Measurements from ENCODE around the gene PARN. TPM values are rescaled to one million over a fixed set of nuclear protein-coding genes. Genes with fewer than 3 reads are reported as not detected.
"Not testable (repeated sequence)": the region's sequence is repeated elsewhere in the genome, so short reads cannot be mapped to it uniquely, and the experiment has no call there.

PARN gene
- total and polyA plus RNA-seq, 9 of the 15 experiments (the other 6 are each of a cell fraction or from before 2014, with no cell fraction given): 9.6 to 51.3 (median 40.4) TPM

GRCh38 chr16:14434860-14435259 is 195.2 kb downstream of the PARN start:
- Histone ChIP-seq H3K27me3 (ENCODE audit: control insufficient read depth in 2 of 2, insufficient read depth in 2 of 2, low read length in 2 of 2) (no peaks in the 10 kb centered on the region), H3K9me3 (replicated peaks; ENCODE audit: control insufficient read depth, insufficient read depth, low read depth, low read length) (no peaks in the 10 kb centered on the region), H3K79me2 (ENCODE audit: control insufficient read depth, insufficient read depth, low read length) (no peaks in the 10 kb centered on the region), H3K9ac (ENCODE audit: insufficient read depth in 1 of 2, low read depth in 2 of 2, low read length in 2 of 2) (no peak overlapping the region), H3K4me1 (replicated peaks in 1 of 2; ENCODE audit: control insufficient read depth in 2 of 2, insufficient read depth in 2 of 2, low read length in 2 of 2) (no peaks in the 10 kb centered on the region), H4K20me1 (replicated peaks; ENCODE audit: control insufficient read depth, insufficient read depth, low read length) (no peaks in the 10 kb centered on the region), H3K27ac (ENCODE audit: extremely low read depth, low read depth, low read length) (no peak overlapping the region), H3K4me3 (no peak overlapping the region), H3K4me2 (ENCODE audit: insufficient read depth, low read length) (no peak overlapping the region), H3K9me1 (ENCODE audit: control insufficient read depth, insufficient read depth, low read length) (no peaks in the 10 kb centered on the region), H3K36me3 (ENCODE audit: control insufficient read depth, insufficient read depth, low read length) (0 out of 3 replicates have a peak, but pooled peaks cover 3% of the 10 kb centered on the region), H2AFZ (ENCODE audit: low read depth, low read length) (no peak overlapping the region)
- TF ChIP-seq ELF2 (CRISPR knock-in tag; IDR thresholded peaks at IDR 0.05): no peak
- TF ChIP-seq ATF6 (CRISPR knock-in tag; IDR thresholded peaks at IDR 0.05): no peak
- no peak for TF ChIP-seq RAD21 (CRISPR knock-in tag; conservative IDR thresholded peaks at IDR 0.05 in 1 of 2, IDR thresholded peaks at IDR 0.05 in 1 of 2)
- TF ChIP-seq ZNF316 (IDR thresholded peaks at IDR 0.05): peak; percentile 31; the same call in 1 of the 2 replicates
- peak; percentile 39; the same call in 1 of the 2 replicates for TF ChIP-seq C11orf30 (IDR thresholded peaks at IDR 0.05; ENCODE audit: low read depth)
- no peak for ATAC-seq
- CTCF ChIA-PET (ENCODE audit: low intra/inter-chr PET ratio): no interaction called here
- POLR2A ChIA-PET: interaction anchor here (0.6 to 0.8 kb wide), 2 partner anchors 81 to 149 kb away, joined by 3 to 4 read pairs; no protein-coding TSS in a partner anchor
- WGBS (ENCODE audit: insufficient coverage, low coverage, missing lambda C conversion rate): 83% methylated on average over 6 of the region's 8 CpGs
- BruUV-seq (replicated peaks): no TSS peak
- intact Hi-C loops (cut with micrococcal nuclease) (no loop called here), in situ Hi-C loops (cut with MboI) (no loop called here)
- DNase-seq (ENCODE audit: extremely low read depth in 1 of 4, low spot score in 3 of 4): no peak
- FAIRE-seq: no peak

GRCh38 chr16:14428971-14429637 is 201.0 kb downstream of the PARN start:
- H3K36me3 ChIP-seq (ENCODE audit: control insufficient read depth, insufficient read depth, low read length); H3K4me3 ChIP-seq; H4K20me1 ChIP-seq (replicated peaks; ENCODE audit: control insufficient read depth, insufficient read depth, low read length); H3K9ac ChIP-seq (ENCODE audit: insufficient read depth in 1 of 2, low read depth in 2 of 2, low read length in 2 of 2); H3K27me3 ChIP-seq (ENCODE audit: control insufficient read depth in 2 of 2, insufficient read depth in 2 of 2, low read length in 2 of 2); ATAC-seq; H3K9me3 ChIP-seq (replicated peaks; ENCODE audit: control insufficient read depth, insufficient read depth, low read depth, low read length); in situ Hi-C loops (cut with MboI); CTCF ChIA-PET (ENCODE audit: low intra/inter-chr PET ratio); POLR2A ChIA-PET; BruUV-seq (replicated peaks); H3K9me1 ChIP-seq (ENCODE audit: control insufficient read depth, insufficient read depth, low read length); intact Hi-C loops (cut with micrococcal nuclease); DNase-seq (ENCODE audit: extremely low read depth in 1 of 4, low spot score in 3 of 4); H3K79me2 ChIP-seq (ENCODE audit: control insufficient read depth, insufficient read depth, low read length); H3K27ac ChIP-seq (ENCODE audit: extremely low read depth, low read depth, low read length); H3K4me2 ChIP-seq (ENCODE audit: insufficient read depth, low read length); FAIRE-seq; H3K4me1 ChIP-seq (replicated peaks in 1 of 2; ENCODE audit: control insufficient read depth in 2 of 2, insufficient read depth in 2 of 2, low read length in 2 of 2); H2AFZ ChIP-seq (ENCODE audit: low read depth, low read length): not testable (repeated sequence)
- 83% methylated on average over 13 of the region's 14 CpGs for WGBS (ENCODE audit: insufficient coverage, low coverage, missing lambda C conversion rate)

Measured in K562 (cell line).